Activated CD8-positive, alpha-beta T cell treated with anti-CD3 and anti-CD28 coated beads for 36 hours (primary cell): ENCODE data around the gene SYNJ2BP. TPM values are rescaled to one million over a fixed set of nuclear protein-coding genes. Genes with fewer than 3 reads are reported as not detected.

Experiments
- total RNA-seq, 2 experiments: library from RNA; stranded (reverse); gene quantifications; one replicate each; pipeline ENCODE4 v1.2.3, GENCODE V29; 2021

SYNJ2BP gene
- total RNA-seq, 2 experiments from 2014 or later = 8.0 TPM

Other genes starting within 250 kb of the SYNJ2BP start
- gene SLC8A3, start 228.1 kb downstream of the SYNJ2BP start, total RNA-seq = under 1 TPM; 0.54 TPM
- gene COX16, start 57.4 kb downstream of the SYNJ2BP start, total RNA-seq = 10 to 100 TPM; 51.4 to 54.3 TPM
- under 1 TPM in 1 of 2 experiments, not detected in 1; 0.29 TPM for gene ADAM21, start 35.1 kb upstream of the SYNJ2BP start, total RNA-seq
- under 1 TPM; 0.29 to 0.45 TPM for gene ADAM20, start 117.9 kb upstream of the SYNJ2BP start, total RNA-seq
- 10 to 100 TPM; 49.2 to 49.3 TPM for gene MED6, start 183.6 kb upstream of the SYNJ2BP start, total RNA-seq
- 1 to 10 TPM; 5.5 to 5.7 TPM for gene TTC9, start 224.8 kb upstream of the SYNJ2BP start, total RNA-seq